DMS 273 (cell line): Measurements from ENCODE around the gene BCL7C.
"Not testable (repeated sequence)": the region's sequence is repeated elsewhere in the genome, so short reads cannot be mapped to it uniquely, and the experiment has no call there.

Experiments
- DNase-seq: peaks from one replicate; lab custom pipeline; 2025; ENCODE audit not compliant: unreplicated experiment; lab: John Stamatoyannopoulos, UW

Gene BCL7C

GRCh38 chr16:30893744-30894539, at the start of gene BCL7C:
TSS of gene BCL7C (minus strand) at chr16:30894077. CDS start at chr16:30893944, 133 bp downstream.
- peak; percentile 95 for DNase-seq

- no peak for DNase-seq
Measured at GRCh38 chr16:30942426-30942806, 48.5 kb upstream of the BCL7C start.

- peak; percentile 81 for DNase-seq
Measured at GRCh38 chr16:30941600-30942425, 47.9 kb upstream of the BCL7C start.

- DNase-seq: not testable (repeated sequence)
Measured at GRCh38 chr16:30939571-30939970, 45.7 kb upstream of the BCL7C start.

- no peak for DNase-seq
Measured at GRCh38 chr16:30937692-30938091, 43.8 kb upstream of the BCL7C start.

- peak; percentile 73 for DNase-seq
Measured at GRCh38 chr16:30934827-30935557, 41.1 kb upstream of the BCL7C start.

- no peak for DNase-seq
Measured at GRCh38 chr16:30931068-30931650, 37.3 kb upstream of the BCL7C start.

- no peak for DNase-seq
Measured at GRCh38 chr16:30930160-30930571, 36.3 kb upstream of the BCL7C start.

GRCh38 chr16:30929167-30929566, 35.3 kb upstream of the BCL7C start:
- DNase-seq: no peak

- DNase-seq: no peak
Measured at GRCh38 chr16:30928390-30928789, 34.5 kb upstream of the BCL7C start.

- peak; percentile 87 for DNase-seq
Measured at GRCh38 chr16:30927789-30928378, 34.0 kb upstream of the BCL7C start.

GRCh38 chr16:30926937-30927788, 33.3 kb upstream of the BCL7C start:
- no peak for DNase-seq

GRCh38 chr16:30925995-30926811, 32.3 kb upstream of the BCL7C start:
- no peak for DNase-seq

GRCh38 chr16:30925632-30925987, 31.7 kb upstream of the BCL7C start:
- DNase-seq: no peak

GRCh38 chr16:30924913-30925631, 31.2 kb upstream of the BCL7C start:
- DNase-seq: no peak

GRCh38 chr16:30924076-30924912, 30.4 kb upstream of the BCL7C start:
- DNase-seq: peak; percentile 56

GRCh38 chr16:30923554-30924075, 29.7 kb upstream of the BCL7C start, which contains the start of gene FBXL19:
TSS of gene FBXL19 (plus strand) at chr16:30923572. CDS start at chr16:30925755, 2,183 bp downstream.
- DNase-seq: peak; percentile 67
